SHP77 treated with DMSO at 0.1 percent for 48 hours (cell line): ENCODE data around the gene SCFD2.
"Not testable (repeated sequence)": the region's sequence is repeated elsewhere in the genome, so short reads cannot be mapped to it uniquely, and the experiment has no call there.

Experiments used
- DNase-seq: peaks from one replicate; lab custom pipeline; 2025; lab: John Stamatoyannopoulos, UW

Gene SCFD2

GRCh38 chr4:53238352-53238751 lies 127.5 kb downstream of the SCFD2 start:
- not testable (repeated sequence) for DNase-seq

GRCh38 chr4:53237811-53238210 lies 128.1 kb downstream of the SCFD2 start:
- DNase-seq = not testable (repeated sequence)

DNA sequence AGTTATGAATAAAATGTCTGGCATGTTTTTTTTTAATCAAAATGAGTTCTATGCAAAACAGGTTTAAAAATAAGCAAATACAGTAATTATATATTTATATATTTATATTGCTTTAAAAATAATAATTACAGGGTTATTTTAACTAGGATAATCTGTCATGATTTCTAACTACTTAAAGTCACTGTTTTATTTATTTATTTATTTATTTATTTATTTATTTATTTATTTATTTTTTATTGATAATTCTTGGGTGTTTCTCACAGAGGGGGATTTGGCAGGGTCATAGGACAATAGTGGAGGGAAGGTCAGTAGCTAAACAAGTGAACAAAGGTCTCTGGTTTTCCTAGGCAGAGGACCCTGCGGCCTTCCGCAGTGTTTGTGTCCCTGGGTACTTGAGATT lies 129.2 kb downstream of the SCFD2 start:
- DNase-seq = not testable (repeated sequence)

GRCh38 chr4:53235547-53235946 lies 130.3 kb downstream of the SCFD2 start:
- DNase-seq = no peak

DNA sequence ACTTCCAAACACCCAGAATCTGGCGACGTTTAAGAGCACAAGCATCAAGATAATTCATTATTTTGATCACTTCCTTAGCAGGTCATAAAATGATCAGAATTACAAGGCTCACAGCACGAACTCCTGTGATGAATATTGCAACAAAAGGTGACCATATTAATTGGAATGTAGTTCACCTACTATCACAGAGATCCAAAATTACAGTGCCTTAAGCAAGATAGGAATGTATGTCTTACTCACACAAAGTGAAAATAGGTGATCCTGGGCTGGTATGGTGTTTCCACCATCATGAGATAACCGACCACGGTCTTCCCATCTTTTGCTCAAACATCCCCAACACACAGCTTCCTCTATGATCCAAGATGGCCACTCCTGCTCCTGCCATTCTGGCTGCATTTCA lies 131.2 kb downstream of the SCFD2 start:
- no peak for DNase-seq

- DNase-seq = no peak
Observed at GRCh38 chr4:53234111-53234510, 131.8 kb downstream of the SCFD2 start.

DNA sequence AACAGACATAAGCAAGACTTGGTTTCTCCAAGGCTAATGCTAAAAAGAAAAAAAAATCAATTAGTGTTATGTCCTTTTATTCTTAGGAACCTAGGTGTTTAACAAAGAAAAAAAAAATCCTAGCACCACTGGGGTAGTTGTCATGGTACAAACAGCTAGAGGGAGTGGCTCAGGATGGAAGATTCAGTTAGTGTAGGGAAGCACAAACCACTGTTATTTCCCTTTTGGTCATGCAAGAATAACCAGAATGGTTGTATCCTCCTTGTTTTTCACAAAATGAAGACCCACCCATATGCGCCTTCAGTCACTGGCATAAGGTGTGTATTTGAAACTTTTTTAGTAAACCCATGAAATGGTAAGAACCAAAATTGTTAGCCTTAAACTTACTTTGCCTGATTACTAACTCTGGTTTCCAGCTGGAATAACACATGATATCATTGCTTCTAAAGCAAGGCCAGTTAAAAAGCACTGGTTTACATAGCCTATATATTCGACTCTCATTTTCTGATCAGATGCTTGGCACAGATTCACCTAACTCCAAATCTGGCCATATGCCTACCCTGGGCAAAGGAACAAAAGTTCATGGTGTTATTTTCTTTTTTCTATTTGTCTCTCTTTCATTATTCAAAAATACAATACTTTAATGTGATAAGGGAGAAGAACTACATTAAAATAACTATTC lies 132.6 kb downstream of the SCFD2 start:
- no peak for DNase-seq

DNA sequence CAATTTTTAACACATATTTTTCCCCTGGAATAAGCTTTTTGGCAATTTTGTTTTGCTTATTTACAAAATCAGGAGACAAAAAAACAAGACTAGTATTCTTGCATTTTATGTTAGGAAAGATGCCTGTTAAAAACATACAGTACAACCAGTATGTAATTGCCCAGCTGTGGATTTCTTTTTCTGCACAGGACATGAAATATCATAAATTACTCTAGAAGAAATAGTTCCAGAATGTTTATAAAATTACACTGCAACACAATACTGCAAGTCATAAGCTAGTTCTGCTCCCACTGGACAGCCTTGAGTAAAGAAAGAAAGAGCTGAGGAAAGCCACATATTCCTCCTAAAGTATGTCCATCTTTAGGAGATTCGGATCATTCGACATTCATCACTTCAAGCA lies 133.5 kb downstream of the SCFD2 start:
- no peak for DNase-seq

DNA sequence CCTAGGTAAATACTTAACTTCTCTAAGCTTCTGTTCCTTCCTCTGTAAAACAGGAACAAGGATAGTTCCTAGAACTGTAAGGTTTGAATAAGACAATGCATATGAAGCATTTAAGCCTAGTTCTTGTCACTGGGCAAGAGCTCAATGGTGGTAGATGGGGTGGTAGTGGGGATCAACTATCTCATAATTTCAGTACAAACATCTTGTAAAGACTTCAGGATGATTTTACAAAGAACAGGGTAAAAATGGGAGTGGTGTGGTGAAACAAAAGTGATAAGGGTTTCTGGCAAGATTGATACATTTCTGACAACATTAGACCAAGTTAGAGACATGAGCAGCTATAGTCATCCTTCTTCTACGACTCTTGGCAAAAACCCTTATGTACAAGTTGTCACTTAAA lies 137.8 kb downstream of the SCFD2 start:
- DNase-seq = no peak

GRCh38 chr4:53227451-53227850 lies 138.4 kb downstream of the SCFD2 start:
- DNase-seq = no peak

GRCh38 chr4:53221832-53222480 lies 143.9 kb downstream of the SCFD2 start:
- DNase-seq = no peak

DNA sequence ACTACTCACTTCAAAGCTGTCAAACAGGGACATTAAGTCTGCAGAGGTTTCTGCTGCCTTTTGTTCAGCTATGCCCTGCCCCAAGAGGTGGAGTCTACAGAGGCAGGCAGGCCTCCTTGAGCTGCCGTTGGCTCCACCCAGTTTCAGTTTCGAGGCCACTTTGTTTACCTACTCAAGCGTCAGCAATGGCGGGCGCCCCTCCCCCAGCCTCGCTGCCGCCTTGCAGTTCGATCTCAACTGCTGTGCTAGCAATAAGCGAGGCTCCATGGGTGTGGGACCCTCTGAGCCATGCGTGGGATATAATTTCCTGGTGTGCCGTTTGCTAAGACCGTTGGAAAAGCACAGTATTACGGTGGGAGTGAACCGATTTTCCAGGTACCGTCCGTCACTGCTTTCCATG lies 146.7 kb downstream of the SCFD2 start:
- DNase-seq = not testable (repeated sequence)

- no peak for DNase-seq
Observed at GRCh38 chr4:53208753-53209152, 157.1 kb downstream of the SCFD2 start.

DNA sequence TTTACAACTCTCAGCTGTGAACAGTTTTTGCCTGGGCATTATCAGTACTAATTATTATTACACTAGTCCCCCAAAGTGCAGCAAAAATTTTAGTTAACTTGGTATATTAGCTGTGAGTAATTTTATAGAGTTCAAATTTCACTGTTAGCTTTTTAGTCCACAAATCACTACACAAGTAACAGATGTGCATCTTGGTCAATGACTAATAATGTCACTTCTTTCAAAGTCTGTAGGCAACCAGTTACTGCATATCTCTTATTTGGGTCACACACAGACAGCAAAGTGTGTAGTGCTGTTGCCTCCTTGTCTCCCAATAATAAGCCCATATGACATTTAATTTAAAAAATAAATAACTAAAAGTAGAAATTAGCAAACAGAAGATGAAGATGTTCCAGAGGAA lies 159.9 kb downstream of the SCFD2 start:
- no peak for DNase-seq

DNA sequence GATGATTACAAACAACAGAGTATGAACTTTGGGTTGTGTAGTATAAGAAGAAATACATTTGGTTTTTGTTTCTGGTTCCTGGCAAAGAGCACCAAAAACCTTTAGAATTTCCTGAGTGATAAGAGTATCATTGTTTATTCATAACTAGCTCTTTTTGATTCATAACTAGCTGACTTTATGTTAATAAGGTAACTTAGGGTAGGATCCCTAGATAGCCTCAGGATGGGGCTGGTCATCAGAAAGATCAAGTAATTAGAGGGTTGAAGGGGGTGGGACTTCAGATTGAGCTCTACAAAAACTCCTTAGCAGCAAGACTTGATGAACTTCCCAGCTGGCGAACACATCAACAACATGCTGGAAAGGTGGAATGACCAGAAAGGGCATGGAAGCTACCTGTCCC lies 166.5 kb downstream of the SCFD2 start:
- no peak for DNase-seq

DNA sequence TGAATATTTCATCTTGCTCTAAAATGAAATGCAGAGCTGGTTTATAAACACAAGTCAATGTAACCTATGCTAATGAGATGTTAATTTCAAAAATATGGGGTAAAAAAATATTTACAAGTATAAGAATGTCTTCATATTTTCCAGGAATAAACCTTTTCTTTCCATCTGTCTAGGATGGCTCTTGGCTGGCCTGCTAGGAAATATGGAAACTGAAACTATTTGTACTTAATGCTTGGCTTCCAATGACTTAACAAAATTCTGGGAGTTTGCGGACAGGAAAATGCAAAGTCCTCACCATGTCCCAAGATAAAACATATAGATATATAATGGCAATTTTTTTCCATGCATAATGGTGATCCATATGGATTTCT lies 168.1 kb downstream of the SCFD2 start:
- DNase-seq = no peak

DNA sequence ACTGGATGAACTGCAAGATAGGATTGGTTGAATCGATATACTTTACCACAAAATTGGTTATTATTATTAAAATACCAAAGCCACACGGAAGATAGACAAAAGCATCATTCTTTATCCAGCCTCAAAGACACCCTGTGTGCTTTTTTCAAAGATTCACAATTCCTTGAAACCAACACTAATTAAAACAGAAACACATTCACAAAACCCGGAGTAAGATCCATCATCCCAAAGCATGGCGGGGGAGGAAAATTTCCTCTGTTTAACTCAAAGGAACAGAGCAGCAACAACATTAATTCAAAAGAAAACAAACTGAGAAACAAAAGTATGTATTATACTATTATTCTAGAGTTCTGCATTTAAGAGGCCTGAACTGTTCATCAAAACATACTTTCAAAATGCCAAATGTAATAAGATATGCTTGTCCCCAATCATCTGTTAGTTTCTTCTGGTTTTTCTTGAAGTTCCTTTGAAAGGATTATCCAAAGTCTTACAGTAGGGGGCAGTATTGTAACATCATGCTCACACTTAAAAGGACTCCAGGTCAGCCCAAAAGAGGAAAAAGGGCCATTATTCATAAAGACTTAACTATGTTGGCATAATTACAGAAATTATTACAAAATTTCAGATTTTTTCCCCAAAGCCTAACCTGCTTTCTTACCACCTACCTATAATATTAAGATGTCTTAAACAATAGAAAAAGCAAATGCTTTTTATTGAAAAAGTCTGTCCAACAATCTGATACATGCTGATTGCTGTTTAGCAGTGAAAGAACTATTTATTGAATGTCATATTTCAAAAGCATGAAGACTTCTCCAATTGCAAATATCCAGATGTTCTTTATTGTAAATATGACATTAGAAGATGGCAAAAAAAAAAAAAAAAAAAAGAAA lies 168.7 kb downstream of the SCFD2 start:
- DNase-seq = peak; percentile 62

GRCh38 chr4:53195815-53196661 lies 169.8 kb downstream of the SCFD2 start:
- no peak for DNase-seq

DNA sequence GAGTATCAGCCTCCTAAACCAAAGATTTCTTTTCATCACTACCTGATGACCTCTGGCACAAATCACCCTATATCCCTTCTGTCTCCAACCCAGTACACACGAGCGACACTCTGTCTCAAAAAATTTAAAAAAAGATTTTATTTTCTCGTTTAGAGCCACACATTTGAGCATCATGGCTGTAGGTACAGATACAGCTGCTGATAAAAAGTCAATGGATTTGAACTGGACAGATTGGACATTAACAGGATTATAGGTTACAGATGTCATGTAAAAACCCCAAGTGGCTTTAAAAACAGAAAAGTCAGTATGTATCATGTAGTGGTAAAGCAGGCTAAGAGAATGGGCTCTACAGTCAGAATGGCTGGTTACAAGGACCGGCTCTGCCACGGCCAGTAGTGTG lies 171.1 kb downstream of the SCFD2 start:
- no peak for DNase-seq

DNA sequence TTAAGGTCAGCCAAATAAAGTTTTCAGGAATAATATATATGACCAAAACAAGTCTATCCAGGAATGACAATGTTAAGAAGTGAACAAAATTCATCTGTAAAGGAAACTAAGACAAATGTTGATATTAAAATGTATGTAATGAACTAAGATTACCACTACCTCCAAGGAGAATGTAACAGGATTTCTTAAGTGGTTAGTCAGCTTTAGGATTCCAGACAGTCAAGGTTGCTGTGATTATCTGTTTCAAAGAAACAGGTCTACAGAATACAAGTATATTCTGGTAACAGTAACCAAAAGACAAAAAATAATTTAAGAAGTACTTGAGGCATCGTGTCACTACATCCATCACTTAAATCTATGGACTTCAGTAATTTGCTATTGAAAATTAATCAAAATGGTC lies 172.8 kb downstream of the SCFD2 start:
- no peak for DNase-seq

GRCh38 chr4:53192496-53192895 lies 173.4 kb downstream of the SCFD2 start:
- no peak for DNase-seq

- DNase-seq = no peak
Observed at GRCh38 chr4:53191997-53192396, 173.9 kb downstream of the SCFD2 start.
